OCI-LY3 (cell line): ENCODE results near the gene TMEM74B.

Experiments used
- H2AFZ ChIP-seq: fragments of 200-600, 300-600 bp; shearing (Covaris generic); 2 replicates; pipeline ENCODE4 v1.6.0; 2014; ENCODE audit warnings: antibody characterized with exemption, low read depth, low read length
- H3K27ac ChIP-seq: fragments of 200-600, 300-600 bp; sonication (generic); 2 replicates; pipeline ENCODE4 v1.5.1; 2014; ENCODE audit warnings: mild to moderate bottlenecking, low read length, moderate library complexity, mixed read lengths
- H3K27me3 ChIP-seq: fragments of 200-600, 300-600 bp; sonication (generic); 2 replicates; pipeline ENCODE4 v1.6.1; 2014; ENCODE audit warnings: low read depth, low read length, mixed read lengths
- H3K36me3 ChIP-seq: fragments of 200-600, 300-600 bp; sonication (generic); replicated peaks from 2 replicates; pipeline ENCODE3; 2014; ENCODE audit warnings: low read depth, low read length, mixed read lengths
- H3K4me1 ChIP-seq: fragments of 300-600, 200-600 bp; sonication (generic); 2 replicates; pipeline ENCODE4 v1.6.1; 2014; ENCODE audit warnings: low read length, mixed read lengths
- H3K4me2 ChIP-seq: fragments of 200-600, 300-600 bp; sonication (generic); 2 replicates; pipeline ENCODE4 v1.6.1; 2014; ENCODE audit warnings: low read length, mixed read lengths
- H3K4me3 ChIP-seq: fragments of 300-600, 200-600 bp; sonication (generic); 2 replicates; pipeline ENCODE4 v1.5.1; 2014; ENCODE audit warnings: antibody characterized with exemption, mild to moderate bottlenecking, low read length, moderate library complexity
- H3K79me2 ChIP-seq: fragments of 300-600, 200-600 bp; shearing (Covaris generic); 2 replicates; pipeline ENCODE4 v1.6.1; 2014; ENCODE audit warnings: mild to moderate bottlenecking, low read length, mixed read lengths
- H3K9ac ChIP-seq: fragments of 300-600, 200-600 bp; shearing (Covaris generic); 2 replicates; pipeline ENCODE4 v1.6.0; 2014; ENCODE audit warnings: mild to moderate bottlenecking, low read length, moderate library complexity
- H3K9me3 ChIP-seq: fragments of 200-600, 300-600 bp; shearing (Covaris generic); 2 replicates; pipeline ENCODE4 v1.6.1; 2014; ENCODE audit warnings: low read length, mixed read lengths; ENCODE audit not compliant: insufficient read depth
- H4K20me1 ChIP-seq: fragments of 200-600, 300-600 bp; sonication (generic); 2 replicates; pipeline ENCODE4 v1.6.1; 2016; ENCODE audit warnings: low read length, mixed read lengths; ENCODE audit not compliant: insufficient read depth
- EZH2phosphoT487 ChIP-seq: fragments of 200-600 bp; shearing (Covaris generic); IDR thresholded peaks from 2 replicates; pipeline ENCODE4 v1.6.1; 2018; ENCODE audit warnings: antibody characterized with exemption, mixed run types, low read depth
- TF ChIP-seq, protein P1 (sequence below): fragments of 200-600, 300-600 bp; sonication (generic); IDR thresholded peaks from 2 replicates; pipeline ENCODE4 v1.5.1; 2014; ENCODE audit warnings: antibody characterized with exemption, low read length, low read depth

TMEM74B gene

GRCh38 chr20:1202762-1203504 is 18.2 kb upstream of the TMEM74B start, which contains the start of gene C20orf202:
TSS of gene C20orf202 (plus strand) at chr20:1203454. CDS start at chr20:1203586, 132 bp downstream.
- H2AFZ ChIP-seq: no peak within 1 kb of the TSS
- H3K36me3 ChIP-seq: no peaks in the 10 kb centered on the region
- H3K4me1 ChIP-seq: no peaks in the 10 kb centered on the region
- H3K27me3 ChIP-seq: peaks cover 3% of the 10 kb centered on the region; the same call in 1 of the 2 replicates
- no peaks in the 10 kb centered on the region for H3K9me3 ChIP-seq
- TF ChIP-seq, protein P1, sequence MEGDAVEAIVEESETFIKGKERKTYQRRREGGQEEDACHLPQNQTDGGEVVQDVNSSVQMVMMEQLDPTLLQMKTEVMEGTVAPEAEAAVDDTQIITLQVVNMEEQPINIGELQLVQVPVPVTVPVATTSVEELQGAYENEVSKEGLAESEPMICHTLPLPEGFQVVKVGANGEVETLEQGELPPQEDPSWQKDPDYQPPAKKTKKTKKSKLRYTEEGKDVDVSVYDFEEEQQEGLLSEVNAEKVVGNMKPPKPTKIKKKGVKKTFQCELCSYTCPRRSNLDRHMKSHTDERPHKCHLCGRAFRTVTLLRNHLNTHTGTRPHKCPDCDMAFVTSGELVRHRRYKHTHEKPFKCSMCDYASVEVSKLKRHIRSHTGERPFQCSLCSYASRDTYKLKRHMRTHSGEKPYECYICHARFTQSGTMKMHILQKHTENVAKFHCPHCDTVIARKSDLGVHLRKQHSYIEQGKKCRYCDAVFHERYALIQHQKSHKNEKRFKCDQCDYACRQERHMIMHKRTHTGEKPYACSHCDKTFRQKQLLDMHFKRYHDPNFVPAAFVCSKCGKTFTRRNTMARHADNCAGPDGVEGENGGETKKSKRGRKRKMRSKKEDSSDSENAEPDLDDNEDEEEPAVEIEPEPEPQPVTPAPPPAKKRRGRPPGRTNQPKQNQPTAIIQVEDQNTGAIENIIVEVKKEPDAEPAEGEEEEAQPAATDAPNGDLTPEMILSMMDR: no peak
- TF ChIP-seq EZH2phosphoT487: no peak
- no peak within 1 kb of the TSS for H3K4me3 ChIP-seq
- H3K4me2 ChIP-seq: no peak within 1 kb of the TSS
- H3K79me2 ChIP-seq: no peaks in the 10 kb centered on the region
- no peak within 1 kb of the TSS for H3K27ac ChIP-seq
- H4K20me1 ChIP-seq: no peaks in the 10 kb centered on the region
- H3K9ac ChIP-seq: no peak within 1 kb of the TSS

DNA sequence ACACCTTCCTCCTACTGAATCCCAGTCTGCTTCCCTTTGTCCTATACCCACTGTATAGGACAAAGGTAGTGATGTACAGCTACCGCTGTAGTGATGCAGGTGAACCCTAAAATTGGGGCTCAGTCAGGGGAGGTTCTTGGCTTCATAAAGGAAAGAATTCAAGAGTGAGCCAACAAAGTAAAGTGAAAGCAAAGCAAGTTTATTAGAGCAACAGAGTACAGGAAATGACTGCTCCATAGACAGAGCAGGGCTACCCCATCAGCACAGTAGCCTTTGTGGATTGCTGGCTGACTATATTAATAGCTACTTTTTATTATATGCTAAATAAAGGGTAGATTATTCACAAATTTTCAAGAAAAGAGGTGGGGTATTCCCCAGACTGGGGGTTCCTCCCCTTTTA is 15.2 kb upstream of the TMEM74B start:
- H2AFZ ChIP-seq: no peak overlapping the region

DNA sequence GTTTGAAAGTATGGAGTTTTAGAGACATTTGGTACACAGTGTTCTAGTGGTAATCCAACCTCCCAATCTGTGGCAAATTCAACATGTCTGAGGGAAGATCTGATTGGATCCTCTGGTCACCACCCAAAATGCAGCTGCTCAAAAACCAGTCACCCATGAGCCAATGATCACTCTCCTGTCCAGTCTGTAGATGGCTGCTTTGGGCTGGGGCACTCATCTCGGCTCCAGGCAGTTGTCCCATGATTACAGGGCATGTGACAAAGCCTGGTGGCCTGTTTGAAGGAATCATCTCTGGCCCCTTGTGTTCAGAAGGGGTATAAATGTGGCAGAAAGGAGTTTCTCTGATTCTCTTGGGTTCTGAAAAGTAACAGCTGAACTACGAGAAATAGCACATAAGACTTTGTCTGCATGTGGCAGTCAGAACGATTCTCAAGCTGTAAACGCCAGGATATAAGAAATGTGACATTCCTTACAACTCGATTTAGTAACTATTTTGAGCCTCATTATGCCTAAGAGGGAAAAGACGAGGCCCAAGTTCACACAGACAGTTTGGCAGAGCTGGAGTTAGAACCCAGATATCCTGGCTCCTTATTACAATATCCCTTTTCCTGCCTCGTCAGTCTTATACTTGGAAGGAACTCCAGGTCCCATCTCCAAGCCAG is 14.6 kb upstream of the TMEM74B start:
- Histone ChIP-seq H4K20me1 (no peaks in the 10 kb centered on the region), H3K36me3 (no peaks in the 10 kb centered on the region), H3K9ac (no peak overlapping the region), H2AFZ (no peak overlapping the region), H3K27ac (no peak overlapping the region), H3K9me3 (no peaks in the 10 kb centered on the region), H3K4me2 (no peak overlapping the region), H3K27me3 (peaks cover 3% of the 10 kb centered on the region; the same call in 1 of the 2 replicates), H3K4me3 (no peak overlapping the region), H3K4me1 (no peaks in the 10 kb centered on the region), H3K79me2 (no peaks in the 10 kb centered on the region)
- TF ChIP-seq, protein P1: no peak
- TF ChIP-seq EZH2phosphoT487: no peak

More for the DNA sequence above, 15.2 kb upstream of the TMEM74B start:
- Histone ChIP-seq H3K4me1 (no peaks in the 10 kb centered on the region), H3K4me2 (no peak overlapping the region), H4K20me1 (no peaks in the 10 kb centered on the region), H3K36me3 (no peaks in the 10 kb centered on the region), H3K9me3 (no peaks in the 10 kb centered on the region), H3K9ac (no peak overlapping the region), H3K79me2 (no peaks in the 10 kb centered on the region), H3K27ac (no peak overlapping the region), H3K4me3 (no peak overlapping the region), H3K27me3 (peaks cover 3% of the 10 kb centered on the region; the same call in 1 of the 2 replicates)
- TF ChIP-seq, protein P1: no peak
- no peak for TF ChIP-seq EZH2phosphoT487

- no peaks in the 10 kb centered on the region for H3K4me1 ChIP-seq
- no peaks in the 10 kb centered on the region for H4K20me1 ChIP-seq
- H2AFZ ChIP-seq: no peak overlapping the region
- H3K36me3 ChIP-seq: no peaks in the 10 kb centered on the region
- no peak overlapping the region for H3K9ac ChIP-seq
- no peak overlapping the region for H3K27ac ChIP-seq
- H3K4me3 ChIP-seq: no peak overlapping the region
- no peaks in the 10 kb centered on the region for H3K79me2 ChIP-seq
- no peak overlapping the region for H3K4me2 ChIP-seq
- H3K27me3 ChIP-seq: peaks cover 3% of the 10 kb centered on the region; the same call in 1 of the 2 replicates
- H3K9me3 ChIP-seq: no peaks in the 10 kb centered on the region
- TF ChIP-seq EZH2phosphoT487: no peak
- TF ChIP-seq, protein P1: no peak
Measured at GRCh38 chr20:1198751-1199150, 14.0 kb upstream of the TMEM74B start.
